Skeletal muscle tissue (tissue), 4 donors: Measurements from ENCODE around the gene SPOP. TPM values are rescaled to one million over a fixed set of nuclear protein-coding genes. Genes with fewer than 3 reads are reported as not detected.

Experiments used
- H3K27ac ChIP-seq: one replicate; pipeline ENCODE4 v1.7.0; 2013; ENCODE audit warnings: mild to moderate bottlenecking, low read depth, low read length, inconsistent platforms
- H3K27me3 ChIP-seq, 3 donors: one replicate each; pipeline ENCODE4 v1.7.0; 2013; ENCODE audit warnings: low read length in 3 of 3; ENCODE audit not compliant: control insufficient read depth in 3 of 3, insufficient read depth in 3 of 3
- H3K36me3 ChIP-seq, 3 donors: one replicate each; pipeline ENCODE4 v1.7.0; 2013; ENCODE audit warnings: low read length in 3 of 3; ENCODE audit not compliant: control insufficient read depth in 3 of 3, insufficient read depth in 3 of 3
- H3K4me1 ChIP-seq, 3 donors: one replicate each; pipeline ENCODE4 v1.7.0; 2013; ENCODE audit warnings: low read length in 3 of 3, mild to moderate bottlenecking in 3 of 3; ENCODE audit not compliant: control insufficient read depth in 3 of 3, insufficient read depth in 3 of 3
- H3K4me3 ChIP-seq, 3 donors: one replicate each; pipeline ENCODE4 v1.7.0; 2013; ENCODE audit warnings: low read length in 3 of 3
- H3K9ac ChIP-seq, 3 donors: one replicate each; pipeline ENCODE4 v1.7.0; 2013; ENCODE audit warnings: low read length in 3 of 3, mild to moderate bottlenecking in 3 of 3, moderate library complexity in 2 of 3, low read depth in 1 of 3
- H3K9me3 ChIP-seq, 3 donors: one replicate each; pipeline ENCODE4 v1.7.0; 2013; ENCODE audit warnings: low read length in 3 of 3; ENCODE audit not compliant: control insufficient read depth in 3 of 3
- total RNA-seq: library from RNA; depleted of rRNA; stranded (reverse); fragments of >200 nt; gene quantifications from one replicate; pipeline ENCODE4 v1.2.3, GENCODE V29; 2014
- donor health status: Osteomylitis.

The SPOP gene
- total RNA-seq, 1 donor from 2014 or later, result 61.6 TPM

DNA sequence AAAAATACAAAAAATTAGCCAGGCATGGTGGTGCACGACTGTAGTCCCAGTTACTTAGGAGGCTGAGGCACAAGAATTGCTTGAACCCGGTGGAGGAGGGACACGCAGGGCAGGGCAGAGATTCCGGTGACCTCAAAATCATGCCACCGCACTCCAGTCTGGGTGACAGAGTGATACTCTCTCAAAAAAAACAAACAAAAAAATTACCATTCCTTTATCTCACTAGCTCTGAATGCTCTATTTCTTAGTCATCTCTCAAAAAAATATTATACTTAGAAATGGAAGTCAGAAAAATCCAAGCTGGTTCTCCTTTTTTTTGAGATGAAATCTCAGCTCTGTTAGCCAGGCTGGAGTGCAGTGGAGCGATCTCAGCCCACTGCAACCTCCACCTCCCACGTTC, 40.8 kb downstream of the SPOP start:
- Histone ChIP-seq H3K27ac (peak overlapping the region; percentile 34), H3K9ac (no peak overlapping the region), H3K36me3 (no peaks in the 10 kb centered on the region), H3K4me1 (peaks cover 19 to 37% (median 23%) of the 10 kb centered on the region in 3 donors), H3K4me3 (no peak overlapping the region), H3K27me3 (no peaks in the 10 kb centered on the region), H3K9me3 (no peaks in the 10 kb centered on the region)

GRCh38 chr17:49635121-49635520, 42.8 kb downstream of the SPOP start:
- Histone ChIP-seq H3K27ac (peak overlapping the region; percentile 74), H3K9me3 (no peaks in the 10 kb centered on the region), H3K4me1 (peaks cover 24 to 41% (median 29%) of the 10 kb centered on the region in 3 donors), H3K36me3 (no peaks in the 10 kb centered on the region), H3K27me3 (no peaks in the 10 kb centered on the region), H3K9ac (no peak overlapping the region), H3K4me3 (no peak overlapping the region)

- peak overlapping the region in 1 of 3 donors; percentile 9 for H3K4me3 ChIP-seq
- no peaks in the 10 kb centered on the region for H3K27me3 ChIP-seq
- H3K9ac ChIP-seq, result peak overlapping the region; percentile 1 to 47 (median 18)
- H3K36me3 ChIP-seq, result no peaks in the 10 kb centered on the region
- peak overlapping the region; percentile 74 for H3K27ac ChIP-seq
- H3K9me3 ChIP-seq, result no peaks in the 10 kb centered on the region
- peaks cover 30 to 43% (median 34%) of the 10 kb centered on the region in 3 donors for H3K4me1 ChIP-seq
Observed at GRCh38 chr17:49634485-49634860, 43.4 kb downstream of the SPOP start.

DNA sequence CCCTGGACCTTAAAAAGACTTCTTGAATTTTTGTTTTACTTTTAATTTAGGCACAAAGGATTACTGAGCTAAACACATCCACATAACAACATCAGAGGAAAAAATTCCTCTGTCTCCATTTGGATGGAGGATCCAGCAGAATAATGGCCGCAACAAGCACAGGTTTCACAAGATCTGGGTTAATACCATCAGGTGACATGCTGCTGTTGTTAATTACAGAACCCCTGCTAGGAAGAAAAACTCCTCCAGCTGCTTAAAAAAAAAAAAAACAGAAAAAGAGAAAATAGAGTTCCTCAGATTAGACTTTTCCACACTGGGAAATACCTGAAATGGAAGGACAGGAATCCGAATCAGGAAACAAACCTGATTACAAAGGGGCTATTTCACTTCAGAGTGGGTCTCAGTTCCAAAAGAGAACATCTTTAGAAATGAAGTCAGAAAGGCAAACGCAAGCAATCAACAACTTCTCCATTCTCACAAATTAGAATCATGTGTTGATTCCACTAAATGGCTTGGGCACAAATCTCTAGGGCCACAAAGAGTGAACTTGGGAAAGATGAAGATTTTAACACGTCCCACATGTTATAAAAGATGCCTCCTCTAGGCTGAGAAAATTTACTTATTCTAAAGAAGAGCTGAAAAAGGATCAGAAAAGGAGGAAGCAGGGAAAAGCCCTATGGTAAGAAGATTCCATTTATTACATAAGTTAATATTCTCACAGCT, 44.0 kb downstream of the SPOP start:
- Histone ChIP-seq H3K4me3 (peak overlapping the region in 2 of 3 donors; percentile 4 to 9), H3K36me3 (no peaks in the 10 kb centered on the region), H3K4me1 (peaks cover 31 to 43% (median 35%) of the 10 kb centered on the region in 3 donors), H3K9me3 (no peaks in the 10 kb centered on the region), H3K9ac (peak overlapping the region; percentile 11 to 47 (median 47)), H3K27me3 (no peaks in the 10 kb centered on the region), H3K27ac (peak overlapping the region; percentile 74)

DNA sequence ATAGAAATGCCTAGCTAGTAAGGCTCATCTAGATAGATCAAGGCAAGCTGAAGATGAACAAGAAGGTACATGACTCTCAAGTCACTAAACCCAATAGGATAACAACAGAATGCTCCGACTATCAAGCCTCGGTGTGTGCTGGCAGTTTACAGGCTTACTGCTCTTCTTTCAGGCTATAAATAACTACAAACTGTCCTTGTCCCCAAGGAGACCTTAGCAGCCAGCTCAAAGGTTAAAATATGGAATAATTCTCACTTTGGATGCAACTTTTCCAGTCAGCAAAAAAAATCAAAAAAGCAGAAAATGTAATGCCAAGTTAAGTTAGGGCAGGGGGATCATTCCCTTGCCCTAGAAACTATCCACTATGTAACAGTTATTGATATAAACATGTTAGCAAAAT, 44.6 kb downstream of the SPOP start:
- H3K27ac ChIP-seq, result peak overlapping the region; percentile 74
- peak overlapping the region; percentile 4 to 19 (median 7) for H3K4me3 ChIP-seq
- peaks cover 33 to 49% (median 40%) of the 10 kb centered on the region in 3 donors for H3K4me1 ChIP-seq

GRCh38 chr17:49632201-49632600, 45.7 kb downstream of the SPOP start:
- Histone ChIP-seq H3K9me3 (no peaks in the 10 kb centered on the region), H3K27ac (peak overlapping the region; percentile 74), H3K4me3 (no peak overlapping the region), H3K27me3 (no peaks in the 10 kb centered on the region), H3K36me3 (no peaks in the 10 kb centered on the region), H3K4me1 (peaks cover 41 to 60% (median 45%) of the 10 kb centered on the region in 3 donors), H3K9ac (no peak overlapping the region)

More for the DNA sequence above, 44.6 kb downstream of the SPOP start:
- no peaks in the 10 kb centered on the region for H3K36me3 ChIP-seq
- no peaks in the 10 kb centered on the region for H3K9me3 ChIP-seq
- peak overlapping the region in 2 of 3 donors; percentile 11 to 47 for H3K9ac ChIP-seq
- H3K27me3 ChIP-seq, result no peaks in the 10 kb centered on the region

DNA sequence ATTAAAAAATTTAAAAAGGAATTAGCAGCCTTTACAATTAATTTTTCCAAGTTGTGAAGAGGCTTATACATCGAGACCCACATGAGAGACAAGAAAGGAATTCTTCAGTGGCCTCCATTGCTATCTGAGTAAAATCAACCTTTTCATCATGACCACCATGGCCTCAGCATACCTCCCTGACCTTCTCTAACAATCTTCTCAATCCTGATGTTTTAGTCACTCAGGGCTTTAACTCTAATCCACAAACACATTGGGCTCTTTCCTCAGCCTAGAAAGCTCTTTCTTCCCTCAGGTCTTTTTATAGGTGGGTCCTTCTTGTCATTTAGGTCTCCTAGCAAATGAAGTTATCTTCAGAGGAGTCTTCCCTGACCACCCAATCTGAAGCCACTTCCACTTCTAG, 46.4 kb downstream of the SPOP start:
- Histone ChIP-seq H3K9ac (no peak overlapping the region), H3K4me1 (peaks cover 44 to 62% (median 44%) of the 10 kb centered on the region in 3 donors), H3K9me3 (no peaks in the 10 kb centered on the region), H3K4me3 (no peak overlapping the region), H3K27me3 (no peaks in the 10 kb centered on the region), H3K36me3 (no peaks in the 10 kb centered on the region), H3K27ac (peak overlapping the region; percentile 74)

GRCh38 chr17:49630113-49630900, 47.6 kb downstream of the SPOP start:
- H3K27ac ChIP-seq, result peak overlapping the region; percentile 26
- H3K9ac ChIP-seq, result peak overlapping the region; percentile 10 to 52 (median 29)
- H3K4me1 ChIP-seq, result peaks cover 44 to 62% (median 46%) of the 10 kb centered on the region in 3 donors
- H3K27me3 ChIP-seq, result no peaks in the 10 kb centered on the region
- H3K4me3 ChIP-seq, result no peak overlapping the region
- H3K9me3 ChIP-seq, result no peaks in the 10 kb centered on the region
- no peaks in the 10 kb centered on the region for H3K36me3 ChIP-seq

DNA sequence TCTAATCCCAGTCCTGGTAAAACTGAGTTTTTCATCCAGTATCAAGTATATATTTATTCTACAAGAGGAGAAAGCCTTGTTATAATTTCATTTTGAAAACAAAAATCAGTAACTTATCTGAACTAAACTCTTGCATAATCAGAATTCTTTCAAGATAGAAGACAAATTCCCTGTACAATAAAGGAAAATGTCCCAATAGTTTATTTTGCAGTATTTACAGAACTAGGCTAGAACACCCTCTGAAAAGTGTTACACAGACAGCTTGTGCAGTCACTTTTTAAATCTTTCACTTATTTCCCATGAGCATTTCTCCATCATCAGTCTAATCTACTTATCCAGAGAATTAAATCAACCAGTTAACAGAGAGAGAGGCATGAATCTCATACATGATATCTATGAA, 48.5 kb downstream of the SPOP start:
- H3K9ac ChIP-seq, result peak overlapping the region in 1 of 3 donors; percentile 10
- H3K36me3 ChIP-seq, result no peaks in the 10 kb centered on the region
- H3K27me3 ChIP-seq, result no peaks in the 10 kb centered on the region
- H3K4me1 ChIP-seq, result peaks cover 40 to 59% (median 47%) of the 10 kb centered on the region in 3 donors
- H3K27ac ChIP-seq, result peak overlapping the region; percentile 26
- no peak overlapping the region for H3K4me3 ChIP-seq
- H3K9me3 ChIP-seq, result no peaks in the 10 kb centered on the region

- Histone ChIP-seq H3K9me3 (no peaks in the 10 kb centered on the region), H3K27ac (no peak overlapping the region), H3K36me3 (peaks cover 11 to 18% (median 13%) of the 10 kb centered on the region in 3 donors), H3K27me3 (no peaks in the 10 kb centered on the region), H3K9ac (no peak overlapping the region), H3K4me1 (peaks cover 17 to 36% (median 29%) of the 10 kb centered on the region in 3 donors), H3K4me3 (no peak overlapping the region)
Observed at GRCh38 chr17:49624896-49625295, 53.0 kb downstream of the SPOP start.
